NB4 (cell line): Measurements from ENCODE around the gene MYO16.

Source experiments
- POLR2A ChIP-seq: IDR thresholded peaks from 2 replicates; pipeline ENCODE4 v1.6.1; 2011; ENCODE audit warnings: mild to moderate bottlenecking; ENCODE audit not compliant: insufficient read length; ENCODE audit errors: extremely low read depth
- TF ChIP-seq, protein P1 (sequence below): IDR thresholded peaks from one replicate; pipeline ENCODE4 v1.5.1; 2012; ENCODE audit warnings: low read depth, low read length
- TF ChIP-seq, protein P2 (sequence below): IDR thresholded peaks from 2 replicates; pipeline ENCODE4 v1.6.1; 2011; ENCODE audit warnings: low read depth, low read length

DNA sequence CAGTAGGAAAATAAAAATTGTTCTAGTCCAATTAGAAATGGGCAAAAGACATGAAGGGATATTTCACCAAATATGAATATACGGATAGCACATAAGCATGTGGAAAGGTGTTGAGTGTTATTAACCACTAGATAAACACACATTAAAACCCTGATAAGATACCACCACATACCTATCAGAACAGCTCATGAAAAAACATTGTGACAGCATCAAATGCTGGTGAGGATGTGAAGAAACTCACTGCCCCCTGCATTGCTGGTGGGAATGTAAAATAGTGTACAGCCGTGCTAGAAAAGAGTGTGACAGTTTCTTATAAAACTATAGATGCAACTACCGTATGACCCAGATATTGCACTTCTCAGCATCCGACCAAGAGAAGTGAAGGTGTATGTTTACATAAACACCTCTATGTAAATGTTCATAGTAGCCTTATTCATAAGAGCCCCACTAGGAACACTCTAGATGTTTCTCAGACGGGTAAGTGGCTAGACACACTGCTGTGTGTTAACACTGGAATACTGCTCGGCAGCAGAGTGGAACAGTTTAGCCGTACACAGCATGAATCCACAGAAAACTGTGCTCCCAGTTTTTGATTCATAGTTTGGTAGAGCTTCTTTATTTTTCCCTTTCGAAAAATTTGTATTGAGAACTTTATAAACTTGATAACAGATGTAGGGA lies 321.1 kb downstream of the MYO16 start:
- TF ChIP-seq, protein P1, sequence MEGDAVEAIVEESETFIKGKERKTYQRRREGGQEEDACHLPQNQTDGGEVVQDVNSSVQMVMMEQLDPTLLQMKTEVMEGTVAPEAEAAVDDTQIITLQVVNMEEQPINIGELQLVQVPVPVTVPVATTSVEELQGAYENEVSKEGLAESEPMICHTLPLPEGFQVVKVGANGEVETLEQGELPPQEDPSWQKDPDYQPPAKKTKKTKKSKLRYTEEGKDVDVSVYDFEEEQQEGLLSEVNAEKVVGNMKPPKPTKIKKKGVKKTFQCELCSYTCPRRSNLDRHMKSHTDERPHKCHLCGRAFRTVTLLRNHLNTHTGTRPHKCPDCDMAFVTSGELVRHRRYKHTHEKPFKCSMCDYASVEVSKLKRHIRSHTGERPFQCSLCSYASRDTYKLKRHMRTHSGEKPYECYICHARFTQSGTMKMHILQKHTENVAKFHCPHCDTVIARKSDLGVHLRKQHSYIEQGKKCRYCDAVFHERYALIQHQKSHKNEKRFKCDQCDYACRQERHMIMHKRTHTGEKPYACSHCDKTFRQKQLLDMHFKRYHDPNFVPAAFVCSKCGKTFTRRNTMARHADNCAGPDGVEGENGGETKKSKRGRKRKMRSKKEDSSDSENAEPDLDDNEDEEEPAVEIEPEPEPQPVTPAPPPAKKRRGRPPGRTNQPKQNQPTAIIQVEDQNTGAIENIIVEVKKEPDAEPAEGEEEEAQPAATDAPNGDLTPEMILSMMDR: no peak
- TF ChIP-seq POLR2A: no peak
- TF ChIP-seq, protein P2, sequence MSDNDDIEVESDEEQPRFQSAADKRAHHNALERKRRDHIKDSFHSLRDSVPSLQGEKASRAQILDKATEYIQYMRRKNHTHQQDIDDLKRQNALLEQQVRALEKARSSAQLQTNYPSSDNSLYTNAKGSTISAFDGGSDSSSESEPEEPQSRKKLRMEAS: no peak
